IMR-90 (cell line): ENCODE measurements around the gene SAMD15. TPM values are rescaled to one million over a fixed set of nuclear protein-coding genes. Genes with fewer than 3 reads are reported as not detected.

Source experiments
- ATAC-seq: fragments of 200-7000 bp; cut with Tn5 transposase; 2 replicates; pipeline ENCODE4 v1.9.1; 2020; ENCODE audit warnings: low read depth, mild to moderate bottlenecking, moderate library complexity
- BruUV-seq: library from RNA; stranded (reverse); fragments of 400-500 nt; replicated peaks from 2 replicates; lab custom pipeline; 2021; lab: Mats Ljungman, UMichigan
- CTCF ChIA-PET: fragments of 300-600 bp; formaldehyde crosslinking; extraction: SDS; loops from one replicate; lab custom pipeline; 2021; ENCODE audit warnings: antibody characterized with exemption; lab: Yijun Ruan, JAX
- POLR2A ChIA-PET: fragments of 300-600 bp; sonication (Branson Sonifier 250); formaldehyde crosslinking; loops from one replicate; lab custom pipeline; 2022; ENCODE audit warnings: antibody characterized with exemption; ENCODE audit not compliant: unreplicated experiment; lab: Charles Lee
- DNase-seq: peaks from one replicate; pipeline ENCODE4 v3.0.0; 2013
- H2AFZ ChIP-seq: replicated peaks from 2 replicates; pipeline ENCODE3; 2013; ENCODE audit warnings: low read length, mild to moderate bottlenecking; ENCODE audit not compliant: poor library complexity
- H2AK5ac ChIP-seq: 2 replicates; pipeline ENCODE4 v1.6.1; 2013; ENCODE audit warnings: low read depth, low read length, inconsistent platforms
- H2AK9ac ChIP-seq: replicated peaks from 2 replicates; pipeline ENCODE3; 2013; ENCODE audit warnings: mild to moderate bottlenecking, low read depth, low read length, moderate library complexity; ENCODE audit not compliant: poor library complexity
- H2BK120ac ChIP-seq: 2 replicates; pipeline ENCODE4 v1.6.1; 2013; ENCODE audit warnings: low read depth, low read length, inconsistent platforms
- H2BK15ac ChIP-seq: 3 replicates; pipeline ENCODE4 v1.6.1; 2013; ENCODE audit warnings: low read depth, low read length, inconsistent platforms
- H2BK20ac ChIP-seq: 2 replicates; pipeline ENCODE4 v1.6.1; 2013; ENCODE audit warnings: low read depth, mild to moderate bottlenecking, inconsistent platforms, low read length, moderate library complexity
- H2BK5ac ChIP-seq: 2 replicates; pipeline ENCODE4 v1.6.1; 2013; ENCODE audit warnings: mild to moderate bottlenecking, low read depth, low read length, inconsistent platforms; ENCODE audit not compliant: poor library complexity, severe bottlenecking
- H3K14ac ChIP-seq: replicated peaks from 2 replicates; pipeline ENCODE4 v1.6.1; 2013; ENCODE audit warnings: low read depth, low read length, inconsistent platforms
- H3K18ac ChIP-seq: 2 replicates; pipeline ENCODE4 v1.6.1; 2013; ENCODE audit warnings: low read depth, low read length, control low read depth
- H3K23ac ChIP-seq: 2 replicates; pipeline ENCODE4 v1.6.1; 2013; ENCODE audit warnings: low read depth, low read length, inconsistent platforms
- H3K27ac ChIP-seq: 2 replicates; pipeline ENCODE4 v1.5.1; 2013; ENCODE audit warnings: mild to moderate bottlenecking, control low read depth, low read length; ENCODE audit not compliant: insufficient read depth
- H3K27me3 ChIP-seq: 2 replicates; pipeline ENCODE4 v1.6.1; 2013; ENCODE audit warnings: low read length; ENCODE audit not compliant: control insufficient read depth, insufficient read depth
- H3K36me3 ChIP-seq: 2 replicates; pipeline ENCODE4 v1.6.1; 2013; ENCODE audit warnings: low read length, mixed read lengths; ENCODE audit not compliant: control insufficient read depth, insufficient read depth
- H3K4ac ChIP-seq: 2 replicates; pipeline ENCODE4 v1.6.1; 2013; ENCODE audit warnings: low read depth, low read length, inconsistent platforms
- H3K4me1 ChIP-seq: 2 replicates; pipeline ENCODE4 v1.6.1; 2013; ENCODE audit warnings: low read length, mixed read lengths; ENCODE audit not compliant: control insufficient read depth, insufficient read depth
- H3K4me2 ChIP-seq: 2 replicates; pipeline ENCODE4 v1.6.1; 2013; ENCODE audit warnings: low read depth, mild to moderate bottlenecking, control low read depth, low read length, moderate library complexity
- H3K4me3 ChIP-seq: 2 replicates; pipeline ENCODE4 v1.5.1; 2013; ENCODE audit warnings: low read depth, mild to moderate bottlenecking, control low read depth, low read length, moderate library complexity; ENCODE audit not compliant: insufficient read depth
- H3K56ac ChIP-seq: 2 replicates; pipeline ENCODE4 v1.6.1; 2013; ENCODE audit warnings: low read length, inconsistent platforms; ENCODE audit not compliant: insufficient read depth; ENCODE audit errors: extremely low read depth
- H3K79me1 ChIP-seq, 2 experiments: 2 replicates each; pipeline ENCODE4 v1.6.1; 2013; ENCODE audit warnings: low read length in 2 of 2, inconsistent platforms in 1 of 2, low read depth in 1 of 2
- H3K9ac ChIP-seq: 2 replicates; pipeline ENCODE4 v1.6.1; 2013; ENCODE audit warnings: low read depth, low read length, control low read depth
- H3K9me1 ChIP-seq: 2 replicates; pipeline ENCODE4 v1.6.1; 2013; ENCODE audit warnings: low read length, inconsistent platforms; ENCODE audit not compliant: insufficient read depth
- H3K9me3 ChIP-seq: 2 replicates; pipeline ENCODE4 v1.6.1; 2013; ENCODE audit warnings: low read length; ENCODE audit not compliant: control insufficient read depth, insufficient read depth
- H4K20me1 ChIP-seq: 2 replicates; pipeline ENCODE4 v1.6.1; 2013; ENCODE audit warnings: low read length, inconsistent platforms; ENCODE audit not compliant: insufficient read depth
- H4K5ac ChIP-seq: 2 replicates; pipeline ENCODE4 v1.6.1; 2013; ENCODE audit warnings: mild to moderate bottlenecking, low read depth, low read length, control low read depth
- H4K8ac ChIP-seq, 2 experiments: 2 replicates each; pipeline ENCODE4 v1.6.1; 2013; ENCODE audit warnings: low read depth in 2 of 2, low read length in 2 of 2, control low read depth in 1 of 2, inconsistent platforms in 1 of 2
- H4K91ac ChIP-seq: 2 replicates; pipeline ENCODE4 v1.6.1; 2013; ENCODE audit warnings: low read depth, low read length, inconsistent platforms; ENCODE audit not compliant: insufficient read depth
- BHLHE40 ChIP-seq: fragments of 150-350 bp; IDR thresholded peaks from 2 replicates; pipeline ENCODE4 v1.6.1; 2016; ENCODE audit warnings: mild to moderate bottlenecking, low read depth, low read length
- CEBPB ChIP-seq: IDR thresholded peaks from 2 replicates; pipeline ENCODE4 v1.6.1; 2012; ENCODE audit warnings: low read depth, low read length, improper control_type of control experiment
- CHD1 ChIP-seq: IDR thresholded peaks from 2 replicates; pipeline ENCODE4 v1.6.1; 2012; ENCODE audit warnings: low read depth, low read length, improper control_type of control experiment
- CTCF ChIP-seq: conservative IDR thresholded peaks from 2 replicates; pipeline ENCODE4 v1.5.1; 2012; ENCODE audit warnings: mild to moderate bottlenecking, low read depth, low read length, improper control_type of control experiment
- ELK1 ChIP-seq: fragments of 150-350 bp; IDR thresholded peaks from 2 replicates; pipeline ENCODE4 v1.6.1; 2016; ENCODE audit warnings: low read depth, mild to moderate bottlenecking, low read length, moderate library complexity, borderline replicate concordance
- FOS ChIP-seq: fragments of 150-350 bp; IDR thresholded peaks from 2 replicates; pipeline ENCODE4 v1.6.1; 2016; ENCODE audit warnings: low read depth, low read length
- MAFK ChIP-seq: IDR thresholded peaks from 2 replicates; pipeline ENCODE4 v1.6.1; 2012; ENCODE audit warnings: low read depth, low read length, improper control_type of control experiment
- MAZ ChIP-seq: IDR thresholded peaks from 2 replicates; pipeline ENCODE4 v1.6.1; 2012; ENCODE audit warnings: low read depth, mild to moderate bottlenecking, low read length, improper control_type of control experiment, moderate library complexity, borderline replicate concordance
- MXI1 ChIP-seq: IDR thresholded peaks from 2 replicates; pipeline ENCODE4 v1.6.1; 2012; ENCODE audit warnings: low read depth, mild to moderate bottlenecking, low read length, moderate library complexity, borderline replicate concordance
- NFE2L2 ChIP-seq: fragments of 150-350 bp; IDR thresholded peaks from 2 replicates; pipeline ENCODE4 v1.6.1; 2016; ENCODE audit warnings: low read depth, mild to moderate bottlenecking, low read length
- POLR2A ChIP-seq: IDR thresholded peaks from 2 replicates; pipeline ENCODE4 v1.6.1; 2012; ENCODE audit warnings: mild to moderate bottlenecking, low read depth, low read length
- RAD21 ChIP-seq: IDR thresholded peaks from 2 replicates; pipeline ENCODE4 v1.6.1; 2012; ENCODE audit warnings: low read length, improper control_type of control experiment
- RCOR1 ChIP-seq: IDR thresholded peaks from 2 replicates; pipeline ENCODE4 v1.6.1; 2012; ENCODE audit warnings: mild to moderate bottlenecking, low read length, improper control_type of control experiment; ENCODE audit not compliant: insufficient replicate concordance
- RFX5 ChIP-seq: IDR thresholded peaks from 2 replicates; pipeline ENCODE4 v1.8.0; 2012; ENCODE audit warnings: low read depth, mild to moderate bottlenecking, low read length, moderate library complexity
- SMC3 ChIP-seq: fragments of 150-350 bp; IDR thresholded peaks from 2 replicates; pipeline ENCODE4 v1.6.1; 2016; ENCODE audit warnings: low read depth, mild to moderate bottlenecking, antibody characterized with exemption, low read length, moderate library complexity
- WGBS, 2 experiments: methylation state at CpG; one replicate each; pipeline versions ENCODE4 v1.1.5 to v1.1.7; 2013; ENCODE audit warnings: missing lambda C conversion rate in 2 of 2; ENCODE audit not compliant: insufficient read length in 1 of 2; ENCODE audit errors: extremely low coverage in 2 of 2; 5-methylcytosine and 5-hydroxymethylcytosine counted together
- dilution Hi-C: fragments of 300-500 bp; cut with HindIII; formaldehyde crosslinking; loops from one replicate; pipeline ENCODE4 v1.14.3; 2018; ENCODE audit warnings: low sequenced_read_pairs; ENCODE audit not compliant: unreplicated experiment
- in situ Hi-C: fragments of 300-500 bp; cut with MboI; formaldehyde crosslinking; loops from 3 replicates; pipeline ENCODE4 v1.14.3; 2019; ENCODE audit warnings: low sequenced_read_pairs, inconsistent platforms, mixed read lengths
- intact Hi-C: fragments of 100-400 bp; cut with micrococcal nuclease; formaldehyde crosslinking; loops from 2 replicates; pipeline ENCODE4 v1.10.0; 2022
- polyA plus RNA-seq, 3 experiments: library from polyadenylated mRNA; depleted of rRNA; stranded (reverse); fragments of >200 nt; gene quantifications; 2 replicates each; pipeline ENCODE4 v1.2.3, GENCODE V29; 2012; ENCODE audit warnings: low replicate concordance in 1 of 3
- total RNA-seq: library from RNA; depleted of rRNA; stranded (reverse); fragments of >200 nt; gene quantifications from 2 replicates; pipeline ENCODE4 v1.2.3, GENCODE V29; 2012
- TF ChIP-seq, protein P1 (sequence below): fragments of 150-350 bp; IDR thresholded peaks from 2 replicates; pipeline ENCODE4 v1.6.1; 2017; ENCODE audit warnings: mild to moderate bottlenecking, antibody characterized with exemption, low read length, low read depth

Gene SAMD15
- total and polyA plus RNA-seq, 2 of the 4 experiments (the other 2 are of a cell fraction), result 0.68 to 1.3 TPM

GRCh38 chr14:77426396-77426795 lies 49.2 kb downstream of the SAMD15 start:
- Histone ChIP-seq H3K9me1 (no peaks in the 10 kb centered on the region), H4K20me1 (no peaks in the 10 kb centered on the region), H3K9ac (no peak overlapping the region), H3K14ac (no peak overlapping the region), H3K27me3 (no peaks in the 10 kb centered on the region), H3K18ac (no peak overlapping the region), H3K9me3 (no peaks in the 10 kb centered on the region), H4K5ac (no peak overlapping the region), H3K4me1 (no peaks in the 10 kb centered on the region), H3K4ac (no peak overlapping the region), H2BK120ac (no peak overlapping the region), H3K79me1 (no peaks in the 10 kb centered on the region), H3K36me3 (peaks cover 48% of the 10 kb centered on the region), H3K4me2 (no peak overlapping the region), H2AK9ac (no peak overlapping the region), H2BK15ac (no peak overlapping the region), H2AK5ac (no peak overlapping the region), H3K56ac (no peak overlapping the region), H2BK5ac (no peak overlapping the region), H2BK20ac (no peak overlapping the region), H2AFZ (no peak overlapping the region), H3K4me3 (no peak overlapping the region), H3K27ac (no peak overlapping the region), H4K91ac (no peak overlapping the region), H3K23ac (no peak overlapping the region), H4K8ac (no peak overlapping the region)
- no CpG with 5 or more reads among the region's 3 CpGs for WGBS, 2 experiments
- ATAC-seq (no peak), DNase-seq (no peak)
- in situ Hi-C loops (no loop called here), intact Hi-C loops (no loop called here), dilution Hi-C loops (no loop called here)
- POLR2A ChIA-PET, result no interaction called here
- no peak for TF ChIP-seq BHLHE40
- no peak for TF ChIP-seq RFX5
- no peak for TF ChIP-seq CEBPB
- no peak for TF ChIP-seq RCOR1
- TF ChIP-seq, protein P1, sequence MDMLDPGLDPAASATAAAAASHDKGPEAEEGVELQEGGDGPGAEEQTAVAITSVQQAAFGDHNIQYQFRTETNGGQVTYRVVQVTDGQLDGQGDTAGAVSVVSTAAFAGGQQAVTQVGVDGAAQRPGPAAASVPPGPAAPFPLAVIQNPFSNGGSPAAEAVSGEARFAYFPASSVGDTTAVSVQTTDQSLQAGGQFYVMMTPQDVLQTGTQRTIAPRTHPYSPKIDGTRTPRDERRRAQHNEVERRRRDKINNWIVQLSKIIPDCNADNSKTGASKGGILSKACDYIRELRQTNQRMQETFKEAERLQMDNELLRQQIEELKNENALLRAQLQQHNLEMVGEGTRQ, result no peak
- TF ChIP-seq NFE2L2, result no peak
- TF ChIP-seq MXI1, result no peak
- TF ChIP-seq MAFK, result no peak
- TF ChIP-seq MAZ, result no peak
- TF ChIP-seq ELK1, result no peak
- no peak for TF ChIP-seq CTCF
- TF ChIP-seq CHD1, result no peak
- no peak for TF ChIP-seq POLR2A
- no peak for TF ChIP-seq FOS
- no peak for TF ChIP-seq RAD21
- TF ChIP-seq SMC3, result no peak
- CTCF ChIA-PET, result no interaction called here
- BruUV-seq, result no TSS peak
